DMS153 (cell line): ENCODE measurements around the gene GPM6B.
A peak's percentile ranks its signal among the peaks of the same experiment; 100 is the strongest.
"Not testable (repeated sequence)": the region's sequence is repeated elsewhere in the genome, so short reads cannot be mapped to it uniquely, and the experiment has no call there.

Experiments
- DNase-seq: peaks from one replicate; lab custom pipeline; 2025; lab: John Stamatoyannopoulos, UW

GPM6B gene

GRCh38 chrX:13764281-13764680 is 52.6 kb downstream of the GPM6B start:
- no peak for DNase-seq

- no peak for DNase-seq
Observed at GRCh38 chrX:13763489-13763888, 53.4 kb downstream of the GPM6B start.

- no peak for DNase-seq
Observed at GRCh38 chrX:13761606-13762414, 55.1 kb downstream of the GPM6B start.

- DNase-seq: no peak
Observed at GRCh38 chrX:13760426-13760825, 56.5 kb downstream of the GPM6B start.

- DNase-seq: no peak
Observed at GRCh38 chrX:13759152-13759718, 57.7 kb downstream of the GPM6B start.

- DNase-seq: no peak
Observed at GRCh38 chrX:13756381-13756780, 60.5 kb downstream of the GPM6B start.

- no peak for DNase-seq
Observed at GRCh38 chrX:13755254-13755653, 61.6 kb downstream of the GPM6B start.

- DNase-seq: no peak
Observed at GRCh38 chrX:13754765-13755164, 62.1 kb downstream of the GPM6B start.

GRCh38 chrX:13752646-13753045 is 64.2 kb downstream of the GPM6B start:
- DNase-seq: no peak

- no peak for DNase-seq
Observed at GRCh38 chrX:13752141-13752540, 64.8 kb downstream of the GPM6B start.

- DNase-seq: no peak
Observed at GRCh38 chrX:13750812-13751211, 66.1 kb downstream of the GPM6B start.

- peak; percentile 14 for DNase-seq
Observed at GRCh38 chrX:13750204-13750603, 66.7 kb downstream of the GPM6B start.

GRCh38 chrX:13748486-13748885 is 68.4 kb downstream of the GPM6B start:
- DNase-seq: no peak

GRCh38 chrX:13747836-13748235 is 69.1 kb downstream of the GPM6B start:
- no peak for DNase-seq

- no peak for DNase-seq
Observed at GRCh38 chrX:13742397-13743176, 74.3 kb downstream of the GPM6B start.

GRCh38 chrX:13741695-13742094 is 75.2 kb downstream of the GPM6B start:
- no peak for DNase-seq

- peak; percentile 91 for DNase-seq
Observed at GRCh38 chrX:13734278-13735172, 82.4 kb downstream of the GPM6B start, which contains the start of the genes OFD1 and TRAPPC2. OFD1 (plus strand) TSS chrX:13734748; CDS start chrX:13735072, 324 bp downstream. TRAPPC2 (minus strand) TSS chrX:13734620; CDS start chrX:13719963, 14,657 bp downstream.

- no peak for DNase-seq
Observed at GRCh38 chrX:13733506-13733905, 83.4 kb downstream of the GPM6B start.

GRCh38 chrX:13732246-13733067 is 84.4 kb downstream of the GPM6B start:
- DNase-seq: no peak

- not testable (repeated sequence) for DNase-seq
Observed at GRCh38 chrX:13730523-13730922, 86.4 kb downstream of the GPM6B start.

- not testable (repeated sequence) for DNase-seq
Observed at GRCh38 chrX:13726583-13726982, 90.3 kb downstream of the GPM6B start.
